Coronary artery (tissue), 2 donors: ENCODE results near the gene GFY.

Source experiments
- DNase-seq: peaks from one replicate; pipeline ENCODE4 v3.0.0-alpha.2; 2017; ENCODE audit warnings: low spot score
- H3K27ac ChIP-seq, 2 donors: fragments of 200-600 bp; sonication (generic); one replicate each; pipeline ENCODE4 v1.5.1; 2016 to 2019
- H3K4me3 ChIP-seq: fragments of 200-600 bp; sonication (generic); 2 replicates; pipeline ENCODE4 v1.5.1; 2016; ENCODE audit warnings: mild to moderate bottlenecking, moderate library complexity
- TF ChIP-seq, protein P1 (sequence below): fragments of 200-600 bp; sonication (generic); IDR thresholded peaks from one replicate; pipeline ENCODE4 v1.5.1; 2019; ENCODE audit warnings: antibody characterized with exemption

Gene GFY

DNA sequence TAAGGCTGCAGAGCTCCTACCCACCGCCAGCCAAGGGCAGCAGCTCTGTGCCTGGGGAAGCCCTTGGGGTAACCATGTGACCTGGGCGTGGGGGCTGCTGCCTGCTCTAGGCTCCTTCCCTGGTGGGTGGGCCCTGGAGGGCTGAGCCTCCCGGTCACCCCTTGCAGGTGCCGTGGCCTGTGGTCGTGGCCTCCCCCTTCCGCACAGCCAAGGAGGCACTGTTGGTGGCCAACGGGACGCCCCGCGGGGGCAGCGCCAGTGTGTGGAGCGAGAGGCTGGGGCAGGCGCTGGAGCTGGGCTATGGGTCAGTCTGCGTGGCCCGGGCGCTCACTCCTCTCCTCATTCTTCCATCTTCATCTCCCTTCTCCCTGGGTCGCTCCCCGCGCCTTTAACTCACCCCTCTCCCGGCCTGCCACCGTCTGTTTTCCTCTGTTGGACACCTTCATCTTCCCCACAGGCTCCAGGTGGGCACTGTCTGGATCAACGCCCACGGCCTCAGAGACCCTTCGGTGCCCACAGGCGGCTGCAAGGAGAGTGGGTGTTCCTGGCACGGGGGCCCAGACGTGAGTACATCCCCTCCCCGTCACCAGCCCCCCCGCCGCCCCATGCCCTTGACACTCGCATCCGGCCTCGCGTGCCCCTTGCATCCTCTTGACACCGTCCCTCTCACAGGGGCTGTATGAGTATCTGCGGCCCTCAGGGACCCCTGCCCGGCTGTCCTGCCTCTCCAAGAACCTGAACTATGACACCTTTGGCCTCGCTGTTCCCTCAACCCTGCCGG lies 39.0 kb downstream of the GFY start:
- no peak for DNase-seq
- TF ChIP-seq, protein P1, sequence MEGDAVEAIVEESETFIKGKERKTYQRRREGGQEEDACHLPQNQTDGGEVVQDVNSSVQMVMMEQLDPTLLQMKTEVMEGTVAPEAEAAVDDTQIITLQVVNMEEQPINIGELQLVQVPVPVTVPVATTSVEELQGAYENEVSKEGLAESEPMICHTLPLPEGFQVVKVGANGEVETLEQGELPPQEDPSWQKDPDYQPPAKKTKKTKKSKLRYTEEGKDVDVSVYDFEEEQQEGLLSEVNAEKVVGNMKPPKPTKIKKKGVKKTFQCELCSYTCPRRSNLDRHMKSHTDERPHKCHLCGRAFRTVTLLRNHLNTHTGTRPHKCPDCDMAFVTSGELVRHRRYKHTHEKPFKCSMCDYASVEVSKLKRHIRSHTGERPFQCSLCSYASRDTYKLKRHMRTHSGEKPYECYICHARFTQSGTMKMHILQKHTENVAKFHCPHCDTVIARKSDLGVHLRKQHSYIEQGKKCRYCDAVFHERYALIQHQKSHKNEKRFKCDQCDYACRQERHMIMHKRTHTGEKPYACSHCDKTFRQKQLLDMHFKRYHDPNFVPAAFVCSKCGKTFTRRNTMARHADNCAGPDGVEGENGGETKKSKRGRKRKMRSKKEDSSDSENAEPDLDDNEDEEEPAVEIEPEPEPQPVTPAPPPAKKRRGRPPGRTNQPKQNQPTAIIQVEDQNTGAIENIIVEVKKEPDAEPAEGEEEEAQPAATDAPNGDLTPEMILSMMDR = no peak
- Histone ChIP-seq H3K27ac (no peak overlapping the region), H3K4me3 (no peak overlapping the region)

DNA sequence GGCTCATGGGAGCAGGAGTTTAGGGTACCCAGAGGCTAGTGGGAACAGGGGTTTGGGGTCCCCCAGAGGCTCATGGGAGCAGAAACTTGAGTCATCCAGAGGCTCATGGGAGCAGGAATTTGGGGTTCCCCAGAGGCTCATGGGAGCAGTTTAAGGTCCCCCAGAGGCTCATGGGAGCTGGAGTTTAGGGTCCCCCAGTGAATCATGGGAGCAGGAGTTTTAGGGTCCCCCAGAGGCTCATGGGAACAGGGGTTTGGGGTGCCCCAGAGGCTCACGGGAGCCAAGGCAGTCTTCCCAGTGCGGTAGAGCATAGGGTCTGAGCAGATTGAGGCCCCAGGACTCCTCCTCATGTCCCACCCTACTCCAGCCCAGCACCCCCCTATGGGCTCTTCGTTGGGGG lies 40.2 kb downstream of the GFY start:
- DNase-seq = no peak
- Histone ChIP-seq H3K4me3 (no peak overlapping the region), H3K27ac (no peak overlapping the region)
- TF ChIP-seq, protein P1 = no peak

DNA sequence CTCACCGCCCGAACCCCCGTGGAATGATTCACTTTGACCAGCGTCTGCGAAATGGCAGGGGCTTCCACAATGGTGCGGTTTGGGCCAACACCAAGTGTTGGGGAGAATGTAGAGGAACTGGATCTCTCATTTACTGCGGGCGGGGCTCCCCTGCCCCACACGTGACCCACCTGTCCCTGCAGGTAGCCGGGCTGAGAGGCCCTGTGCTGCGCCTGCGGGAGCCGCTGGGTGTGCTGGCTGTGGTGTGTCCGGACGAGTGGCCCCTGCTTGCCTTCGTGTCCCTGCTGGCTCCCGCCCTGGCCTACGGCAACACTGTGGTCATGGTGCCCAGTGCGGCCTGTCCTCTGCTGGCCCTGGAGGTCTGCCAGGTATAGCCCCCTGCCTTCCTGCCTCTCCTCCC lies 43.0 kb downstream of the GFY start:
- TF ChIP-seq, protein P1 = no peak
- Histone ChIP-seq H3K4me3 (no peak overlapping the region), H3K27ac (peak overlapping the region in 1 of 2 donors; percentile 80)
- DNase-seq = no peak

DNA sequence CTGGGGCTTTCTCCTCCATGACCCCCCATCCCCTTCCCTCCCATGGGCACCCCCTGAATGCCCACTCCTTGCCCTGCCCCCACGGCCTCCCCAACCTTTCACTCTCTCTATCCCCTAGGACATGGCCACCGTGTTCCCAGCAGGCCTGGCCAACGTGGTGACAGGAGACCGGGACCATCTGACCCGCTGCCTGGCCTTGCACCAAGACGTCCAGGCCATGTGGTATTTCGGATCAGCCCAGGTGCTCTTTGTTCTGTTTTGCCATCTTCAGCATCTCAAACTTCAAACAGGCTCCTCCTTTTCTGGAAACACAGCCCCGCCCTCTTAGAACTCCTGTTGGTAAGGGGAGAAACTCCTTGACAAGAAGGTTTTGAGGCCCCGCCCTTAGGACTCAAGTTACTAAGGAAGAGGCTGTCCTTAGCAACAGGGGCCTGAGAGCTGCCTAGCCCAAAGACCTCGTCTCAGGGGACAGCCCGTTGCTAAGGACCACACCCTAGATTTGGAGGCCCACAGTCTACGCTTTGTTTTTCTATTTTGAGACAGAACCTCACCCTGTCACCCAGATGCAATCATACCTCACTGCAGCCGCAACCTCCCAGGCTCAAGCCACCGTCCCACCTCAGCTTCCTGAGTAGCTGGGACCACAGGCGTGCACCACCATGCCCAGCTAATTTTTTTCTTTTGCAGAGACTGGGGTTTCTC lies 43.7 kb downstream of the GFY start:
- H3K4me3 ChIP-seq = no peak overlapping the region
- no peak for DNase-seq
- TF ChIP-seq, protein P1 = no peak
- peak overlapping the region in 1 of 2 donors; percentile 80 for H3K27ac ChIP-seq

DNA sequence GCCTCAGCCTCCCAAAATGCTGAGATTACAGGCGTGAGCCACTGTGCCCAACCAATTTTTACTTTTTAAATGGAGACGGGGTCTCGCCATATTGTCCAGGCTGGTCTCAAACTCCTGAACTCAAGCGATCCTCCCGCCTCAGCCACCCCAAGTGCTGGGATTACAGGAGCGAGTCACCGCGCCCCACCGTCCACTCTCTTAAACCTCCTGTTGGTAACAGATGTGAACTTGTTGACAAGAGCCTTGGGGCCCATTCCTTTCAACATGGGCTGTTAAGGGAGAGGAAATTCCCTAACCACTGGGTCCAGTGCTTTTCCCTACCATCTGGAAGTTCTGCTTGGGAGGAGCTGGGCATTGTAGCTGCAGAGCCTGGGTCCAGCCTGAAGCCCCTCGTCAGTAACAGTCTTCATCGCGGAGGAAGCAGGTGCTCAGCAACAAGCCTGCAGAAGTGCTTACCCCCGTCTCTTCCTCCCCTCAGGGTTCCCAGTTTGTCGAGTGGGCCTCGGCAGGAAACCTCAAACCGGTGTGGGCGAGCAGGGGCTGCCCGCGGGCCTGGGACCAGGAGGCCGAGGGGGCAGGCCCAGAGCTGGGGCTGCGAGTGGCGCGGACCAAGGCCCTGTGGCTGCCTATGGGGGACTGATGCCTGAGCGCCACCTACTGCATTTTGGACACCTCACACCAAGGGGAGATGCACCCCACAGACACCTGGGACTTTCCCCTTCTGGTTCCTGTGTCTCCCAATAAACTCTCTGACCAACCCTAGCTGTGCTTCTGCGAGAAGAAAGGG lies 44.8 kb downstream of the GFY start:
- Histone ChIP-seq H3K4me3 (no peak overlapping the region), H3K27ac (peak overlapping the region in 1 of 2 donors; percentile 68)
- TF ChIP-seq, protein P1 = no peak
- DNase-seq = no peak

DNA sequence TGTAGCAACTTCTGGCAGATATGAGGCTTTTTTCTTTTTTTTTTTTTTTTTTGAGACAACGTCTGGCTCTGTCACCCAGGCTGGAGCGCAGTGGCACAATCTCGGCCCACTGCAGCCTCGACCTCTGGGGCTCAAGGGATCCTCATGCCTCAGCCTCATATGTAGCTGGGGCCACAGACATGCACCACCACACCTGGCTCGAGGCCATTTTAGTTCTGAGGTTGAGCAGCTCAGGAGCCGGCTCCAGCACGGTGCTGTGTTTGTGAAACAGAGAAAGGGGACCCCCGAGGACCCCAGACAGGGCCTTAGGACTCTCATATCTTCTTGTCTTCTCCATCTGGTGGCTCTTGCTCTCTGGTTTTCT lies 45.4 kb downstream of the GFY start:
- Histone ChIP-seq H3K4me3 (no peak overlapping the region), H3K27ac (peak overlapping the region in 1 of 2 donors; percentile 16)
- TF ChIP-seq, protein P1 = no peak
- no peak for DNase-seq
